ENCODE results near the gene PRKCA.

GRCh38 chr17:66713533-66714042, 411.2 kb downstream of the PRKCA start:
- TF ChIP-seq POLR2AphosphoS5 (IDR thresholded peaks at IDR 0.05; ENCODE audit: borderline replicate concordance, low read depth, low read length) (no peak), EZH2 (IDR thresholded peaks at IDR 0.05) (no peak), FOXP2 (optimal IDR thresholded peaks at IDR 0.05; ENCODE audit: control extremely low read depth, extremely low read length, insufficient read depth) (no peak)

Data from SK-N-MC (cell line).